DMS53 treated with DMSO at 0.1 percent for 48 hours (cell line): ENCODE measurements around the gene MSI2.
"Not testable (repeated sequence)": the region's sequence is repeated elsewhere in the genome, so short reads cannot be mapped to it uniquely, and the experiment has no call there.

Experiments
- DNase-seq: peaks from one replicate; lab custom pipeline; 2025; ENCODE audit not compliant: unreplicated experiment; lab: John Stamatoyannopoulos, UW

The MSI2 gene

GRCh38 chr17:57493625-57494024, 237.3 kb downstream of the MSI2 start:
- no peak for DNase-seq

GRCh38 chr17:57494443-57494842, 238.1 kb downstream of the MSI2 start:
- DNase-seq = no peak

GRCh38 chr17:57495771-57496170, 239.4 kb downstream of the MSI2 start:
- no peak for DNase-seq

- DNase-seq = no peak
Measured at GRCh38 chr17:57496382-57496781, 240.1 kb downstream of the MSI2 start.

- no peak for DNase-seq
Measured at GRCh38 chr17:57498443-57498842, 242.1 kb downstream of the MSI2 start.

- DNase-seq = not testable (repeated sequence)
Measured at GRCh38 chr17:57499221-57499620, 242.9 kb downstream of the MSI2 start.

GRCh38 chr17:57499648-57500049, 243.3 kb downstream of the MSI2 start:
- DNase-seq = no peak

- no peak for DNase-seq
Measured at GRCh38 chr17:57501016-57501415, 244.7 kb downstream of the MSI2 start.

- DNase-seq = no peak
Measured at GRCh38 chr17:57502022-57502421, 245.7 kb downstream of the MSI2 start.

GRCh38 chr17:57502811-57503241, 246.5 kb downstream of the MSI2 start:
- DNase-seq = no peak

GRCh38 chr17:57504208-57504607, 247.9 kb downstream of the MSI2 start:
- DNase-seq = no peak

GRCh38 chr17:57505841-57506773, 249.8 kb downstream of the MSI2 start:
- no peak for DNase-seq

- DNase-seq = no peak
Measured at GRCh38 chr17:57506774-57507127, 250.4 kb downstream of the MSI2 start.

- DNase-seq = no peak
Measured at GRCh38 chr17:57507828-57508227, 251.5 kb downstream of the MSI2 start.

GRCh38 chr17:57508671-57509070, 252.3 kb downstream of the MSI2 start:
- no peak for DNase-seq

- no peak for DNase-seq
Measured at GRCh38 chr17:57511475-57512123, 255.3 kb downstream of the MSI2 start.

- DNase-seq = no peak
Measured at GRCh38 chr17:57512258-57512657, 255.9 kb downstream of the MSI2 start.

GRCh38 chr17:57512691-57513090, 256.4 kb downstream of the MSI2 start:
- no peak for DNase-seq

- no peak for DNase-seq
Measured at GRCh38 chr17:57513569-57513968, 257.2 kb downstream of the MSI2 start.

- no peak for DNase-seq
Measured at GRCh38 chr17:57514614-57515013, 258.3 kb downstream of the MSI2 start.

GRCh38 chr17:57515662-57516211, 259.4 kb downstream of the MSI2 start:
- DNase-seq = no peak
